MCF 10A (cell line): ENCODE data around the gene ZBTB25. TPM values are rescaled to one million over a fixed set of nuclear protein-coding genes. Genes with fewer than 3 reads are reported as not detected.

Experiments used
- BruUV-seq: library from RNA; stranded (reverse); fragments of 400-500 nt; replicated peaks from 2 replicates; lab custom pipeline; 2021; lab: Mats Ljungman, UMichigan
- CTCF ChIA-PET: fragments of 300-600 bp; sonication (Branson Sonifier 250); formaldehyde crosslinking; extraction: SDS; loops from one replicate; lab custom pipeline; 2021; ENCODE audit warnings: antibody characterized with exemption, inconsistent platforms; lab: Yijun Ruan, JAX
- POLR2A ChIA-PET: fragments of 300-600, 350-650 bp; sonication (Branson Sonifier 250); formaldehyde crosslinking; extraction: SDS; loops from one replicate; lab custom pipeline; 2020; ENCODE audit warnings: antibody characterized with exemption, inconsistent platforms; lab: Yijun Ruan, JAX
- DNase-seq: peaks from one replicate; pipeline ENCODE4 v3.0.0-alpha.2; 2018; ENCODE audit not compliant: unreplicated experiment
- H3K27ac Mint-ChIP-seq: one replicate; pipeline ENCODE4 v1.8.0; 2022; ENCODE audit warnings: mild to moderate bottlenecking, low read depth, mixed read lengths; ENCODE audit not compliant: unreplicated experiment
- H3K27me3 Mint-ChIP-seq: one replicate; pipeline ENCODE4 v1.8.0; 2022; ENCODE audit warnings: mixed read lengths; ENCODE audit not compliant: insufficient read depth, unreplicated experiment
- H3K36me3 Mint-ChIP-seq: one replicate; pipeline ENCODE4 v1.8.0; 2022; ENCODE audit warnings: mild to moderate bottlenecking, moderate library complexity, mixed read lengths; ENCODE audit not compliant: insufficient read depth, unreplicated experiment
- H3K4me1 Mint-ChIP-seq: one replicate; pipeline ENCODE4 v1.8.0; 2022; ENCODE audit warnings: mixed read lengths; ENCODE audit not compliant: insufficient read depth, unreplicated experiment
- H3K4me3 Mint-ChIP-seq: one replicate; pipeline ENCODE4 v1.8.0; 2022; ENCODE audit warnings: mild to moderate bottlenecking, moderate library complexity, mixed read lengths; ENCODE audit not compliant: unreplicated experiment
- H3K9me3 Mint-ChIP-seq: one replicate; pipeline ENCODE4 v1.8.0; 2022; ENCODE audit warnings: mixed read lengths; ENCODE audit not compliant: unreplicated experiment
- CTCF ChIP-seq: fragments of 200-600 bp; IDR thresholded peaks from one replicate; pipeline ENCODE4 v1.8.0; 2022; ENCODE audit warnings: antibody characterized with exemption, mild to moderate bottlenecking; ENCODE audit not compliant: unreplicated experiment
- intact Hi-C: fragments of 100-400 bp; cut with micrococcal nuclease; formaldehyde crosslinking; loops from 2 replicates; pipeline ENCODE4 v1.14.1; 2022
- total RNA-seq: library from RNA; stranded (reverse); gene quantifications from 2 replicates; pipeline ENCODE4 v1.2.3, GENCODE V29; 2022

The ZBTB25 gene
- total RNA-seq, 1 experiment from 2014 or later: 11.7 TPM

- Mint-ChIP-seq H3K4me3 (no peak overlapping the region), H3K36me3 (peaks cover 7% of the 10 kb centered on the region), H3K9me3 (no peaks in the 10 kb centered on the region), H3K4me1 (peaks cover 6% of the 10 kb centered on the region), H3K27me3 (no peaks in the 10 kb centered on the region), H3K27ac (no peak overlapping the region)
- DNase-seq: no peak
- no TSS peak for BruUV-seq
- POLR2A ChIA-PET: interaction anchor here (0.6 kb wide), 1 partner anchor 751 kb away, joined by 3 read pairs; no protein-coding TSS in a partner anchor
- CTCF ChIA-PET: interaction anchor here (0.6 to 1.6 kb wide), 8 partner anchors 9 to 416 kb away, joined by 3 to 6 read pairs (median 3); no protein-coding TSS in a partner anchor
- intact Hi-C loops: no loop called here
- TF ChIP-seq CTCF: no peak
These were observed 27.9 kb downstream of the ZBTB25 start for GRCh38 chr14:64475585-64476273.

DNA sequence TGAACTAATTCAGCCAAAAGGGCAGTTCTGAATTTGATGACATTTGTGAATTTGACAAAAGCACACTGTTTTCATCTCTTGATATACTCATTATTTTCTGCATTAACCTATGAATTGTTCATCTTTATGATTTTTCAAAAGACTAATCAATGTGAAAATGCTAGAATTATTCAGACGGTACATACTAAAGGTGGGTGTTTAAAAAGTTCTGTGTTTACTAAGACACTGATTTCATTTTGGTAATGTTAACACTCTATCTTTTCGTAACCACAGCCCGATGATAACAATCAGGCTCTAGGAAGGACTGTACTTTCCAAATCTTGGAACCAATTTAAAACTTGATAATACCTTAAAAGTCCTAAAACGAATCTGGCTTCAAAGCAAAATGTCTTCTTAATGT lies 28.9 kb downstream of the ZBTB25 start:
- ChIA-PET CTCF (interaction anchor here (0.6 to 1.4 kb wide), 3 partner anchors 10 to 44 kb away, joined by 3 to 4 read pairs (median 3); no protein-coding TSS in a partner anchor), POLR2A (no interaction called here)
- no TSS peak for BruUV-seq

DNA sequence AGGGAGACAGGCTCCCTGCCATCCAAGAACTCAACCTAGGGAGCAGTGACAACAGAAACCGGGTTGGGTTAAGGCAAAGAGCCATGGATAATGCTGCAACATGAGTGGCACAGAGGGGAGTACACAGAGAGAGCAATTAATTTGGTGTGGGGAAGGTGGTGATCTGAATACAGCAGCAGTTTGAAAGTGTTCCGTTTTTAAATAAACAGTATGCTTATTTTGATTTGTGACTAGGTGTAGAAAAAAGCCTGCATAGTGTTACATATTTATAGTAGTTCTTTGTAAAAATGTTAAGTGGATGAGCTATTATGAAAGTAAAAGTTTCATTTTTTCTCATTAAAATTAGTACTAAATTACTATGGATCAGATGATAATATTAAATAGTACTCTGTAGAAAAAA lies 29.6 kb downstream of the ZBTB25 start:
- no peak overlapping the region for H3K27ac Mint-ChIP-seq
- TF ChIP-seq CTCF: no peak
- peaks cover 6% of the 10 kb centered on the region for H3K4me1 Mint-ChIP-seq
- no peaks in the 10 kb centered on the region for H3K9me3 Mint-ChIP-seq
- BruUV-seq: no TSS peak
- no peak overlapping the region for H3K4me3 Mint-ChIP-seq
- no peaks in the 10 kb centered on the region for H3K27me3 Mint-ChIP-seq
- no peak for DNase-seq
- no peaks in the 10 kb centered on the region for H3K36me3 Mint-ChIP-seq
- intact Hi-C loops: no loop called here
- ChIA-PET CTCF (interaction anchor here (0.6 to 1.4 kb wide), 3 partner anchors 10 to 44 kb away, joined by 3 to 4 read pairs (median 3); no protein-coding TSS in a partner anchor), POLR2A (no interaction called here)

More for the DNA sequence above, 28.9 kb downstream of the ZBTB25 start:
- Mint-ChIP-seq H3K27me3 (no peaks in the 10 kb centered on the region), H3K36me3 (peaks cover 4% of the 10 kb centered on the region), H3K9me3 (no peaks in the 10 kb centered on the region), H3K4me3 (no peak overlapping the region), H3K4me1 (peaks cover 6% of the 10 kb centered on the region), H3K27ac (no peak overlapping the region)
- intact Hi-C loops: no loop called here
- DNase-seq: no peak
- TF ChIP-seq CTCF: no peak

DNA sequence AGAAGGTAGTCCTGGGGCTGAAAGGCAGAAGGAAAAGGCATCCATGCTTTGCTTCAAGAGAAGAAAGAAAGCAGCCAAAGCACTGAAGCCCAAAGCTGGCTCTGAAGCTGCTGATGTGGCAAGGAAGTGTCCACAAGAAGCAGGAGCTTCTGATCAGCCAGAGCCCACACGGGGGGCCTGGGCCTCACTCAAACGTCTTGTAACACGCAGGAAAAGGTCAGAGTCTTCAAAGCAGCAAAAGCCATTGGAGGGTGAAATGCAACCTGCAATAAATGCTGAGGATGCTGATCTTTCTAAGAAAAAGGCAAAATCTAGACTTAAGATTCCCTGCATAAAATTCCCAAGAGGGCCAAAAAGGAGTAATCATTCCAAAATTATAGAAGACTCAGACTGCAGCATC lies 35.2 kb downstream of the ZBTB25 start:
- Mint-ChIP-seq H3K4me3 (no peak overlapping the region), H3K27me3 (no peaks in the 10 kb centered on the region), H3K36me3 (no peaks in the 10 kb centered on the region), H3K9me3 (no peaks in the 10 kb centered on the region), H3K4me1 (peaks cover 6% of the 10 kb centered on the region), H3K27ac (no peak overlapping the region)
- POLR2A ChIA-PET: interaction anchor here (1.1 to 1.2 kb wide), 2 partner anchors 33 to 211 kb away, joined by 3 to 4 read pairs; no protein-coding TSS in a partner anchor
- no TSS peak for BruUV-seq
- intact Hi-C loops: no loop called here
- no peak for TF ChIP-seq CTCF
- CTCF ChIA-PET: interaction anchor here (1.1 to 2.7 kb wide), 3 partner anchors 9 to 39 kb away, joined by 4 to 13 read pairs (median 5); no protein-coding TSS in a partner anchor
- no peak for DNase-seq
